GM21529 (cell line): ENCODE data around the gene ANKRD52.
A peak's percentile ranks its signal among the peaks of the same experiment; 100 is the strongest.
"Not testable (repeated sequence)": the region's sequence is repeated elsewhere in the genome, so short reads cannot be mapped to it uniquely, and the experiment has no call there.

ENCODE experiments used
- ATAC-seq: cut with Tn5 transposase; IDR thresholded peaks from one replicate; pipeline ENCODE4 v1.9.1; 2021; ENCODE audit not compliant: unreplicated experiment

The ANKRD52 gene

GRCh38 chr12:56213878-56214277, 44.3 kb downstream of the ANKRD52 start:
- no peak for ATAC-seq

DNA sequence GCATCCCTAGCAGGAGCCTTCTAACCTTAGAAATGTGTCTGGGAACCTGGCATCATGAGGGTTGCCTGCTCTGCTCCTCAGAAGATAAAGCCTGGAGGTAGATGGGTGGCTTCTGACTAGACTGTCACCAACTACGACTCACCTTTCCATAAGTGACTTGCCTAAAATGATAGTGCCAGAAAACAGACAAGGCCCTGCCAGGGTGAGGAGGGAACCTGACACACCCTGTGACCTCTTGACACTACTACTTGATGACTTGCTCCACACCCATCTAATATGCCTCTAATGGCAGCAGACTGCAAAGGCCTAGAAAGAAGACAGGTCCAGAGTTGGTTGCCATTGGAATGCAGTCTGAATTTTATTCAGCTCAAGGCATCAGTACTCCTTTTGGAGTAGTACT, 45.8 kb downstream of the ANKRD52 start:
- ATAC-seq: no peak

DNA sequence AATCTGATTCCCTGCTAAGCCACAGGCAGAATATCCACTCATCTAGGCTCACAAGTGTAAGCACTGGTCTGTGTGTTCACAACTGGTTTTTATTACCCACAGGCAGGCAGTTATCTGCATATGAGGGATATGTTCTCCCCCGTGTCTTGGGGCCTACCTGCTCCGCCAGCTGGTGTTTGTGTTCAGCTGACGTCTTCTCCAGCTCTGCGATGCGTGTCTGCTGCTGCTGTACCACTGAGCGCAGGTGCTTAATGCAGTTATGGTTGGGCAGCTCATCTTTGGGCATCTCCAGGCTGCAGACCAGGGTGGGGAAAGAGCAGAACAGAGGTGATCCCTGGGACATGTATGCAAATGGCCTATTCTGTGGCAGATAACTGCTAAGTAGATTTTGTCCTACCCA, 50.2 kb downstream of the ANKRD52 start:
- ATAC-seq: no peak

DNA sequence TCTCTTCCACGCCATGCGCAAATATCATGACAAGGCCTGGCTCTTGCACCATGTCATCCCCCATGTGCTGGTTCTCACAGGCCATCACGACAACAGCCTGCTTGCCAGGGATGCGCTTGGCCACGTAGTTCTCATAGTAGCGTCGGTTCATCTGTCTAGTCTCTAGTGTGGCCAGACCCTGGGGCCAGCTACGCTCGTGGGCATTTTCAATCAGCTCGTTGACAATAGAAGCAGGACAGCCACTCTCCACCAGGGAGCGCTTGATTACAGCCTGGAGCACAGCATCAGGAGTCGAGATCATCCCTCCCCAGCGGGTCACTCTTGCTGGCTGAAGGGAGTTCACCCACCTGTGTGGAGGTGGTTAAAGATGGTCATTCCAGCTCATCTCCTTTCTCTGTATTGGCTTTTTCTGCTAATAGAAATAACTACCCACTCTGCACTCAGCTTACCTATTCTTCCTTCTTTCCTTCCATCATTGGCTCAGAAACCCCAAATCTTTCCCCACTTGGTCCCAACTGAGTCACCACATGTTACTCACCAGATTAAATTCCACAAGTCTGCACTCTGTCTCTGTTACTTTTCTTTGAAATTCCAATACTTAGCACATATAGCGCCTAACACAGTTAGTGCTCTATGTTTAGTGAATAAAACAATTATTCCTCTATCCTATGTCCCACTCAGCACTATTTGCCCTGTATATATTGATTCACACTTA, 51.6 kb downstream of the ANKRD52 start:
- no peak for ATAC-seq

DNA sequence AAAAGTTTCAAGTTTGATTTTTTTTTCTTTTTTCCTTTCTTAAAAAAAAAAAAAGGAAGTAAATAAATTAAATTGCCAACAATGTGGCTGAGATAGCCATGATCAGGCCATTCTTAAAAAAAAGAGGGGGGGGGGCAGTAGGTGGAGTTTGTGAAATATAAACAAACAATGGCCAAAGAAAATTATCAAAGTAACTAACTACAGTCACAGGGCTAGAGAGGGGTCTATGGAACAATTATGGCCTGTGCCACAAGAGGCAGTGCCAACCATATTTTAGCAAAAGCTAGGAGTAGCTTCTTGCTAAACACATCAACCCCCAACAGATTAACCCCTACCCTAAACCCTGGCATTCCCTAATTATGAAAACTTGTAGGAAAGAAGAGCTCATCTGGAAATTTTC, 52.7 kb downstream of the ANKRD52 start:
- no peak for ATAC-seq

DNA sequence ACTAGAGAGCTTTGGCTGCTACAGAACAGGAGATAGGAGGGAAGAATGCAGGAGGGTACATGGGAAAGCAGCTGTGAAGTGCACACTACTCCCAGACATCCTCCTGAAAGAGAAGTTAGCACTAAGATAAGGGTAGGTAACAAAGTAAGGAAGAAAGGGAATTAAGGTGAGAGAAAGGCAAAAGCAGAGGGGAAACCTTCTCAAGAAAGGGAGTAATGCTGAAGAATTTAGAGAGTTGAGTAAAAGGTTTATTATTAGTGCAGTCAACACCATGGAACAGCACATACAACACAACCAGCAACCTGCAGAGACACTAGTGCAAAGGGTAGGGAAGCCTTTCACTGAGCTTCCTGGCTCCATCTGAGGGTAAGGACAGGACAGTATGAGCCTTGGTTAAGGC, 53.9 kb downstream of the ANKRD52 start:
- ATAC-seq: no peak

DNA sequence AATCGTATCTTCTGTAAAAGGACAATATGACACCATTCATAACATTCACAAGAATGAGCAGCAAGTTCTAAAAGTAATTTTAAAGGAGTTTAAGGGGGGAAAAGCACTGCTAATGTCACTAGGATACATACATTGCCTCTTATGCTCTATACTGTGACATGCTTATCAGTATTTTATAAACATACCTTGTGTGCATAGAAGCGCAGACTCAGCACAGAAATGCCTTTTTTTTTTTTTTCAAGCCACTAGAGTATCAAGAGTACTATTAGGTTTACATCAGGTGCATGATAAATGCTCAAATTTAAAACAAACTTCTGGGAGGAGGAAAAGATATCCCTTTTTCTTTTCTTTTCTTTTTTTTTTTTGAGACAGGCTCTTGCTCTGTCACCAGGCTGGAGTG, 55.3 kb downstream of the ANKRD52 start:
- ATAC-seq: no peak

DNA sequence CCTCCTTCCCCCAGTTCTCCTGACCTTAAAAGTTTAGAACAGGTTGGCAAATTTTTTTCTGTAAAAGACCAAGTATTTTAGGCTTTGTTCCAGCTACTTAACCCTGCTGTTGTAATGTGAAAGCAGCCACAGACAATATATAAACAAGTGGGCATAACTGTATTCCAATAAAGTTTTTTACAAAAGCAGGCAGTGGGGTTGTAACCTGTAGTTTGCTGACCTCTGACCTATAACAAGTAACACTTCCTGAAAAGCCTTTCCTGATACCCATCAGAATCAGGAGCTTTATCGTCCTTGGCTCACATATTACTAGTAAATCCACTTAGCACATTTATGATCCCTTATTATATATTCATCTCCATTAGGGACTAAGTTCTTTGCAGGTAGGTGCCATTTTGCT, 55.8 kb downstream of the ANKRD52 start:
- no peak for ATAC-seq

DNA sequence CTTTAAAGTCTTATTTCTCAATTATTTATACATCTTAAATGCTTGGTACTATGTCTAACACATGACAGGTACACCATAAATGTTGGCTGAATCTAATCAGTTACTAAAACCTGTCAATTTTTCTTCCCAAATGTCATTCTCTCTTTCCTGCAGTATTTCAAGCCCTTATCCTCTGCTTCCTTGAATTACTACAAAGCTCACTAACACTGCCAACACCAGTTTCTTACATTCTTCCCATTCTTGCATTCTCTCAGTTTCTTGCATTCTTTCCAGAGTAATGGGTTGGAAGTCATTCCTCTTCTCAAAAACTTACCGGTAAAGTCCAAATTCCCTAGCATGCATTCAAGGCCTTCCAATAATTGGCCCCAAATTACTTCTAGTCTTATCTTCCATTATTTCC, 59.3 kb downstream of the ANKRD52 start:
- ATAC-seq: no peak

DNA sequence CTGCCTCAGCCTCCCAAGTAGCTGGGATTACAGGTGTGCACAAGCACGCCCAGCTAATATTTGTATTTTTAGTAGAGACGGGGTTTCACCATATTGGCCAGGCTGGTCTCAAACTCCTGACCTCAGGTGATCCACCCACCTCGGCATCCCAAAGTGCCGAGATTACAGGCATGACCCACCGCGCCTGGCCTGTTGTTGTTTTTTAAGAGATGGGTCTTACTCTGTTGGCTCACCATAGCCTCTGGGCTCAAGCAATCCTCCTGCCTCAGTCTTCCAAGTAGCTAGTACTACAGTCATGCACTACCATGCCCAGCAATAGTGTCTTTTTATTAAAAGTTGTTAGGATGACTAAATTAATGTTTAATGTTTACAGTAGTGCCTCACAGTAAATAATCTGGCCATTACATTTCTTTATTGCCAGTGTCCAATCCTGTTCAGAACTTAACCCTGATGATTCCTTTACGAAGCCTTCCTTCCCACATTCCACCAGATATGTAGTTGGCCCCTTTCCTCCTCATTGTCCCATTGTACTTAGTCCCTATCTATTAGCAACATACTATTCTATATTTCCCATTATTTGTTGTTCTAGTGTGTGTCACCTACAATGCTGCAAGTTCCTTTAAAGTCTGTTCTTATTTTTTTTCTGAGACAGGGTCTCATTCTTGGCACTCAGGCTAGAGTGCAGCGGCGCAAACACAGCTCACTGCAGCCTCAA, 60.1 kb downstream of the ANKRD52 start:
- no peak for ATAC-seq

- ATAC-seq: not testable (repeated sequence)
These were observed 61.2 kb downstream of the ANKRD52 start for GRCh38 chr12:56196818-56197550.

GRCh38 chr12:56193025-56193578, 65.1 kb downstream of the ANKRD52 start:
- ATAC-seq: no peak

GRCh38 chr12:56192582-56192981, 65.6 kb downstream of the ANKRD52 start:
- ATAC-seq: no peak

DNA sequence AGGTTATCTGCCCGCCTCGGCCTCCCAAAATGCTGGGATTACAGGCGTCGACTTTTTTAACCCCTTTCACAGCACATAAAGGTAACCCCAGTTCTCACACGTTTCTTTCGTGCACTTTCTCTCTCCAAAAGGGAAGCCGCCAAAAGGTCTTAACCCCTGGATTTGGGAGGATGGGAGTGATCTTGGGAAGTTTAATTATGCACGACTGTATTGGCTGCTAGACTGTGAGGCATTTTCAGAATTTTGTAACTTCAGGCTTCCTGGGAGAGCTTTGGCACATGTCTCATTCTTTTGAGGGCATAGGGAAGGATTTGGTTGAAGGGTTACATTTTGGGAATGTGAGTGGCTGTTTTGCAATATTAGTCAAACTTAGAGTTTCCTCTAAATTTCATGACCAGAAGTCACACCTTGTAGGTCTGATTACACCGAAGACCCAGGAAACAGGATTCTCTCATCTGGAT, 67.5 kb downstream of the ANKRD52 start:
- no peak for ATAC-seq

GRCh38 chr12:56189918-56190694, 68.1 kb downstream of the ANKRD52 start:
- ATAC-seq: peak; percentile 44

- ATAC-seq: peak; percentile 76
These were observed 68.9 kb downstream of the ANKRD52 start, which contains the start of gene SMARCC2 for GRCh38 chr12:56189099-56189917. Gene SMARCC2, minus strand, starts transcription at chr12:56189483. Its CDS starts 22 bp downstream, at chr12:56189461.

- no peak for ATAC-seq
These were observed 69.4 kb downstream of the ANKRD52 start for GRCh38 chr12:56188778-56189098.

GRCh38 chr12:56188131-56188777, 69.9 kb downstream of the ANKRD52 start:
- no peak for ATAC-seq
